Smooth muscle cell of the coronary artery (primary cell): ENCODE measurements around the gene LAMA1. TPM values are rescaled to one million over a fixed set of nuclear protein-coding genes. Genes with fewer than 3 reads are reported as not detected.

Experiments used
- total RNA-seq: library from RNA; depleted of rRNA; stranded (reverse); fragments of >200 nt; gene quantifications from 2 replicates; pipeline ENCODE4 v1.2.3, GENCODE V29; 2014; ENCODE audit warnings: low replicate concordance

LAMA1 gene, protein sequence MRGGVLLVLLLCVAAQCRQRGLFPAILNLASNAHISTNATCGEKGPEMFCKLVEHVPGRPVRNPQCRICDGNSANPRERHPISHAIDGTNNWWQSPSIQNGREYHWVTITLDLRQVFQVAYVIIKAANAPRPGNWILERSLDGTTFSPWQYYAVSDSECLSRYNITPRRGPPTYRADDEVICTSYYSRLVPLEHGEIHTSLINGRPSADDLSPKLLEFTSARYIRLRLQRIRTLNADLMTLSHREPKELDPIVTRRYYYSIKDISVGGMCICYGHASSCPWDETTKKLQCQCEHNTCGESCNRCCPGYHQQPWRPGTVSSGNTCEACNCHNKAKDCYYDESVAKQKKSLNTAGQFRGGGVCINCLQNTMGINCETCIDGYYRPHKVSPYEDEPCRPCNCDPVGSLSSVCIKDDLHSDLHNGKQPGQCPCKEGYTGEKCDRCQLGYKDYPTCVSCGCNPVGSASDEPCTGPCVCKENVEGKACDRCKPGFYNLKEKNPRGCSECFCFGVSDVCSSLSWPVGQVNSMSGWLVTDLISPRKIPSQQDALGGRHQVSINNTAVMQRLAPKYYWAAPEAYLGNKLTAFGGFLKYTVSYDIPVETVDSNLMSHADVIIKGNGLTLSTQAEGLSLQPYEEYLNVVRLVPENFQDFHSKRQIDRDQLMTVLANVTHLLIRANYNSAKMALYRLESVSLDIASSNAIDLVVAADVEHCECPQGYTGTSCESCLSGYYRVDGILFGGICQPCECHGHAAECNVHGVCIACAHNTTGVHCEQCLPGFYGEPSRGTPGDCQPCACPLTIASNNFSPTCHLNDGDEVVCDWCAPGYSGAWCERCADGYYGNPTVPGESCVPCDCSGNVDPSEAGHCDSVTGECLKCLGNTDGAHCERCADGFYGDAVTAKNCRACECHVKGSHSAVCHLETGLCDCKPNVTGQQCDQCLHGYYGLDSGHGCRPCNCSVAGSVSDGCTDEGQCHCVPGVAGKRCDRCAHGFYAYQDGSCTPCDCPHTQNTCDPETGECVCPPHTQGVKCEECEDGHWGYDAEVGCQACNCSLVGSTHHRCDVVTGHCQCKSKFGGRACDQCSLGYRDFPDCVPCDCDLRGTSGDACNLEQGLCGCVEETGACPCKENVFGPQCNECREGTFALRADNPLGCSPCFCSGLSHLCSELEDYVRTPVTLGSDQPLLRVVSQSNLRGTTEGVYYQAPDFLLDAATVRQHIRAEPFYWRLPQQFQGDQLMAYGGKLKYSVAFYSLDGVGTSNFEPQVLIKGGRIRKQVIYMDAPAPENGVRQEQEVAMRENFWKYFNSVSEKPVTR (N-terminal part only)
- 1.4 and 82.3 TPM in 2 replicates for total RNA-seq

DNA sequence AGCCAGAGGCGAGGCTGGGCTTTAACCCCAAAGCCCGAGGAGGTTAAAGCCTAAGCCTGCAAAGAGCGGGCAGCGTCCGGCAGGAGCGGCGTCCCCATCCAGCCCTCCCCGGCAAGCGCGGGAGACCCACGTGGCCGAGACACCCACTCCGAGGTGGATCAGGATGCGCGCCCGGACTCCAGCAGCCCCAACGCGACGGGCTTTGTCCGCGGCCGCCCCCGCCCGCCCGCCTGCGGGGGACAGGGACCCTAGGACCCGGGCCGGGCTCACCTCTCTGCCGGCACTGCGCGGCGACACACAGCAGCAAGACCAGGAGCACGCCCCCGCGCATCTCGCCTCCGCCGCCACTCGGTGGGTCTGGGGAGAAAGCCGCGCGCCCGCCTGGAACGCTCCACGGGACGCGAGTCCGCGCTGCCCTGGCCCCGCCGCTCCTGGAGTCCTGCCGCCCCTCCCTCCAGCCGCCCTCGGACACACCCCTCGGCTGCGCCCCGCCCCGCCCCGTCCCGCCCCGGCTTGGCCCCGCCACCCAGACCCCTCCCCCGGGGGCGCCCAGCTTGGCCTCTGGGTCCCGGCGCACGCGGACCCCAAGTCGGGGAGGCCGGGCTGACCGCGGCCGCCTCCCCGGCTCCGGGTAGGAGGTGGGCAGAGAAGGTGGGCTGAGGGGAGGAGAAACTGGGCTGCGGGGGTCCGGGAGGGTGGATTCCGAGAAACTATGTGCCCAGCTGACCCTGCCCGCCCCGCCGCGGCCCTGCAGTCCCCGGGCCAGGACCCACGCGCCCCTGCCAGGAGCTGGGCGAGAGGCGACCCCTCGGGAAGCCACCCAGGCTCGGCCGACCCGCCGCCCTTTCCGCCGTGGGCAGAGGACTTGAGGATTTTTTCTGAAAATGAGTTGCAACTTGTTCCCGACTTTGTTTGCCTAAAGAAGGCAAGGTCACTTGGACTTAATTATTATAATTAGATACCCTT, at the start of gene LAMA1:
Gene LAMA1, minus strand, starts transcription at position 408 of the 966 bp plus-strand sequence. Its CDS starts 77 bp downstream, at position 331.

Other genes with a start within 250 kb of the LAMA1 start
- not detected in 2 replicates for gene LRRC30, start 113.3 kb upstream of the LAMA1 start, total RNA-seq